Measurements from ENCODE around the gene TARDBP.
"Not testable (repeated sequence)": the region's sequence is repeated elsewhere in the genome, so short reads cannot be mapped to it uniquely, and the experiment has no call there.

TARDBP gene

DNA sequence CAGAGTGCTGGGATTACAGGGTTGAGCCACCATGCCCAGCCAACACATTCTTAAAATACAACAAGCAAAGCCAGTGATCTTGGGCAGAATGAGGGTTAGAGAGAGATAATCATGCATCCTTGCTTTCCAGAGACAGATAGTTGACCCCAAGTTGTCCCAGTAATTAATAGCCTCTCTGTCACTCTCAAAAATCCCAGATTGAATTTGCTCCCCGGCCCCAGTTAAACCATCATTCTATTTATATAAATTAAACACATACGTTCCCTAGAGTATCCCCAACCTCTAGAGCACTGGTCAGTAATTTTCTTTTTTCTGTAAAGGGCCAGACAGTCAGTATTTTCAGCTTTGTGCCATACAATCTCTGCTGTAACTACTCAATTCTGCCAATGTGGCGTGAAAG is 16.4 kb upstream of the TARDBP start:
- Histone ChIP-seq H3K27ac (ENCODE audit: low read depth, low read length) (no peak overlapping the region), H3K4me2 (ENCODE audit: low read length) (no peak overlapping the region), H2BK120ac (ENCODE audit: insufficient read depth, low read length, poor library complexity) (no peak overlapping the region), H3K4me3 (ENCODE audit: low read depth, low read length) (no peak overlapping the region), H3K36me3 (ENCODE audit: control insufficient read depth in 1 of 2, insufficient read depth in 2 of 2, low read length in 2 of 2) (no peaks in the 10 kb centered on the region), H3K27me3 (ENCODE audit: insufficient read depth, low read length) (no peaks in the 10 kb centered on the region), H3K18ac (ENCODE audit: low read length) (no peak overlapping the region), H3K79me2 (ENCODE audit: control insufficient read depth, insufficient read depth, low read length, poor library complexity) (no peaks in the 10 kb centered on the region), H3K23ac (ENCODE audit: low read length) (no peak overlapping the region), H3K4ac (ENCODE audit: low read depth, low read length) (no peak overlapping the region), H2BK5ac (ENCODE audit: low read depth, low read length, poor library complexity) (no peak overlapping the region), H2BK12ac (ENCODE audit: low read length) (no peak overlapping the region), H4K8ac (ENCODE audit: low read depth, low read length) (no peak overlapping the region), H3K9me3 (ENCODE audit: insufficient read depth, low read depth, low read length) (peaks cover 2% of the 10 kb centered on the region), H2AK5ac (ENCODE audit: low read length) (no peak overlapping the region), H3K9ac (ENCODE audit: low read length) (no peak overlapping the region), H4K91ac (ENCODE audit: low read depth, low read length) (no peak overlapping the region), H2AFZ (ENCODE audit: insufficient read depth, low read length, poor library complexity) (no peak overlapping the region), H3K4me1 (ENCODE audit: control insufficient read depth in 1 of 2, insufficient read depth in 2 of 2, low read length in 2 of 2) (no peaks in the 10 kb centered on the region), H4K12ac (ENCODE audit: low read depth, low read length) (no peak overlapping the region), H3K79me1 (ENCODE audit: low read length) (no peaks in the 10 kb centered on the region), H3K14ac (ENCODE audit: low read length) (no peak overlapping the region)
- no peak for DNase-seq
- WGBS (ENCODE audit: extremely low coverage, insufficient coverage, insufficient read length), result no CpG with 5 or more reads among the region's 3 CpGs

DNA sequence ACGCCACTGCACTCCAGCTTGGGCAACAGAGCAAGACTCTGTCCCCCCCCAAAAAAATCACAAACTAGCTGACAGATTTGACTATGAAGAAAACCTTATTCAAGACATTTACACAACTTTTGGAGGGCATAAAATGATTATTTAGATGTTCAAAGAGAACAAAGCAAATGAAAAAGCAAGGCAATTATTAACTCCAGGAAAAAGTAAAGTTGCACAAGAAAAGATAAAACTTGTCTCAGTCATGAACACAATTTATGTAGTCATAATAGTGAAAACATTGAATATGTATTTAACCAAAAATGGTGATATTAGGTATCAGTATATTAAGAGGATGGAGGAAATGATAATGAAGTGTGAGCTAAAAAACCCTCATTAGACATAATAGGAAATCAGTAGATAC is 11.9 kb upstream of the TARDBP start:
- Histone ChIP-seq H4K91ac (ENCODE audit: low read depth, low read length) (no peak overlapping the region), H3K4ac (ENCODE audit: low read depth, low read length) (no peak overlapping the region), H3K9ac (ENCODE audit: low read length) (no peak overlapping the region), H3K27me3 (ENCODE audit: insufficient read depth, low read length) (no peaks in the 10 kb centered on the region), H2AFZ (ENCODE audit: insufficient read depth, low read length, poor library complexity) (no peak overlapping the region), H2BK120ac (ENCODE audit: insufficient read depth, low read length, poor library complexity) (no peak overlapping the region), H3K27ac (ENCODE audit: low read depth, low read length) (no peak overlapping the region), H3K79me2 (ENCODE audit: control insufficient read depth, insufficient read depth, low read length, poor library complexity) (no peaks in the 10 kb centered on the region), H3K4me2 (ENCODE audit: low read length) (no peak overlapping the region), H2BK5ac (ENCODE audit: low read depth, low read length, poor library complexity) (no peak overlapping the region), H3K4me3 (ENCODE audit: low read depth, low read length) (no peak overlapping the region), H3K14ac (ENCODE audit: low read length) (no peak overlapping the region), H2BK12ac (ENCODE audit: low read length) (no peak overlapping the region), H4K12ac (ENCODE audit: low read depth, low read length) (no peak overlapping the region), H4K8ac (ENCODE audit: low read depth, low read length) (no peak overlapping the region), H3K9me3 (ENCODE audit: insufficient read depth, low read depth, low read length) (no peaks in the 10 kb centered on the region), H3K4me1 (ENCODE audit: control insufficient read depth in 1 of 2, insufficient read depth in 2 of 2, low read length in 2 of 2) (no peaks in the 10 kb centered on the region), H3K79me1 (ENCODE audit: low read length) (no peaks in the 10 kb centered on the region), H3K18ac (ENCODE audit: low read length) (no peak overlapping the region), H3K36me3 (ENCODE audit: control insufficient read depth in 1 of 2, insufficient read depth in 2 of 2, low read length in 2 of 2) (no peaks in the 10 kb centered on the region), H2AK5ac (ENCODE audit: low read length) (no peak overlapping the region), H3K23ac (ENCODE audit: low read length) (no peak overlapping the region)
- no peak for DNase-seq
- WGBS (ENCODE audit: extremely low coverage, insufficient coverage, insufficient read length), result no CpG with 5 or more reads among the region's 1 CpG

GRCh38 chr1:11013160-11013531 is 692 bp downstream of the TARDBP start:
- WGBS (ENCODE audit: extremely low coverage, insufficient coverage, insufficient read length), result no CpG with 5 or more reads among the region's 11 CpGs
- no peak overlapping the region for H4K12ac ChIP-seq (ENCODE audit: low read depth, low read length)
- H3K4me3 ChIP-seq (ENCODE audit: low read depth, low read length), result peak overlapping the region; percentile 100
- H3K23ac ChIP-seq (ENCODE audit: low read length), result no peak overlapping the region
- DNase-seq, result no peak
- peak overlapping the region; percentile 98 for H3K4ac ChIP-seq (ENCODE audit: low read depth, low read length)
- peaks cover 8% of the 10 kb centered on the region for H3K79me1 ChIP-seq (ENCODE audit: low read length)
- H3K79me2 ChIP-seq (ENCODE audit: control insufficient read depth, insufficient read depth, low read length, poor library complexity), result peaks cover 12% of the 10 kb centered on the region
- peaks cover 30 to 34% of the 10 kb centered on the region in 2 experiments for H3K36me3 ChIP-seq (ENCODE audit: control insufficient read depth in 1 of 2, insufficient read depth in 2 of 2, low read length in 2 of 2)
- no peak overlapping the region for H2AK5ac ChIP-seq (ENCODE audit: low read length)
- no peak overlapping the region for H2BK120ac ChIP-seq (ENCODE audit: insufficient read depth, low read length, poor library complexity)
- H3K18ac ChIP-seq (ENCODE audit: low read length), result no peak overlapping the region
- no peak overlapping the region for H4K91ac ChIP-seq (ENCODE audit: low read depth, low read length)
- H3K27ac ChIP-seq (ENCODE audit: low read depth, low read length), result no peak overlapping the region
- no peak overlapping the region for H2BK12ac ChIP-seq (ENCODE audit: low read length)
- no peaks in the 10 kb centered on the region for H3K9me3 ChIP-seq (ENCODE audit: insufficient read depth, low read depth, low read length)
- no peak overlapping the region for H2AFZ ChIP-seq (ENCODE audit: insufficient read depth, low read length, poor library complexity)
- no peak overlapping the region for H4K8ac ChIP-seq (ENCODE audit: low read depth, low read length)
- H3K9ac ChIP-seq (ENCODE audit: low read length), result peak overlapping the region; percentile 100
- no peaks in the 10 kb centered on the region for H3K27me3 ChIP-seq (ENCODE audit: insufficient read depth, low read length)
- H3K4me1 ChIP-seq (ENCODE audit: control insufficient read depth in 1 of 2, insufficient read depth in 2 of 2, low read length in 2 of 2), result peaks cover 4 to 6% of the 10 kb centered on the region in 2 experiments
- H3K14ac ChIP-seq (ENCODE audit: low read length), result peak overlapping the region; percentile 19
- H2BK5ac ChIP-seq (ENCODE audit: low read depth, low read length, poor library complexity), result no peak overlapping the region
- H3K4me2 ChIP-seq (ENCODE audit: low read length), result peak overlapping the region; percentile 99

DNA sequence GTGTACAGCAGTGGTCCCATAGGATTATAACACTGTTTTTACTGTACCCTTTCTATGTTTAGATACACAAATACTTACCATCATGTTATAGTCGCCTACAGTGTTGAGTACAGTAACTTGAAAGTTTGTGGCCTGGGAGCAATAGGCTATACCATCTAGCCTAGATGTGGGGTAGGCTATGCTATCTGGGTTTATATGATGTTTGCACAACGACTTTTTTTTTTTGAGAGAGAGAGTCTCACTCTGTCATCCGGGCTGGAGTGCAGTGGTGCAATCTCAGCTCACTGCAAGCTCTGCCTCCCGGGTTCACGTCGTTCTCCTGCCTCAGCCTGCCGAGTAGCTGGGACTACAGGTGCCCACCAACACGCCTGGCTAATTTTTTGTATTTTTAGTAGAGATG is 6.9 kb downstream of the TARDBP start:
- H2AK5ac ChIP-seq (ENCODE audit: low read length); H3K27me3 ChIP-seq (ENCODE audit: insufficient read depth, low read length); H3K9me3 ChIP-seq (ENCODE audit: insufficient read depth, low read depth, low read length); H4K91ac ChIP-seq (ENCODE audit: low read depth, low read length); H2AFZ ChIP-seq (ENCODE audit: insufficient read depth, low read length, poor library complexity); H3K9ac ChIP-seq (ENCODE audit: low read length); H2BK12ac ChIP-seq (ENCODE audit: low read length); H3K23ac ChIP-seq (ENCODE audit: low read length); H3K79me1 ChIP-seq (ENCODE audit: low read length); H2BK5ac ChIP-seq (ENCODE audit: low read depth, low read length, poor library complexity); H4K12ac ChIP-seq (ENCODE audit: low read depth, low read length); H3K27ac ChIP-seq (ENCODE audit: low read depth, low read length); H3K18ac ChIP-seq (ENCODE audit: low read length); H3K4me3 ChIP-seq (ENCODE audit: low read depth, low read length); DNase-seq; H3K4me1 ChIP-seq (ENCODE audit: control insufficient read depth in 1 of 2, insufficient read depth in 2 of 2, low read length in 2 of 2); H3K14ac ChIP-seq (ENCODE audit: low read length); H2BK120ac ChIP-seq (ENCODE audit: insufficient read depth, low read length, poor library complexity); H3K4me2 ChIP-seq (ENCODE audit: low read length); H4K8ac ChIP-seq (ENCODE audit: low read depth, low read length); H3K79me2 ChIP-seq (ENCODE audit: control insufficient read depth, insufficient read depth, low read length, poor library complexity); H3K4ac ChIP-seq (ENCODE audit: low read depth, low read length): not testable (repeated sequence)
- WGBS (ENCODE audit: extremely low coverage, insufficient coverage, insufficient read length), result no CpG with 5 or more reads among the region's 8 CpGs
- H3K36me3 ChIP-seq (ENCODE audit: control insufficient read depth in 1 of 2, insufficient read depth in 2 of 2, low read length in 2 of 2), result peaks cover 57 to 69% of the 10 kb centered on the region in 2 experiments

Data from trophoblast cell (in vitro differentiated cells and primary cell).